ENCODE measurements around the gene ENTPD5.
"Not testable (repeated sequence)": the region's sequence is repeated elsewhere in the genome, so short reads cannot be mapped to it uniquely, and the experiment has no call there.

ENTPD5 gene

GRCh38 chr14:73945159-73945670 is 73.9 kb downstream of the ENTPD5 start:
- no peak for DNase-seq (ENCODE audit: low spot score in 2 of 2)
- Histone ChIP-seq H3K4me3 (no peak overlapping the region), H3K4me1 (no peaks in the 10 kb centered on the region), H3K9me3 (no peaks in the 10 kb centered on the region), H3K36me3 (replicated peaks) (no peaks in the 10 kb centered on the region), H3K27me3 (ENCODE audit: low read depth) (no peaks in the 10 kb centered on the region)
- in situ Hi-C loops (cut with MboI; ENCODE audit: low sequenced_read_pairs), result no loop called here

DNA sequence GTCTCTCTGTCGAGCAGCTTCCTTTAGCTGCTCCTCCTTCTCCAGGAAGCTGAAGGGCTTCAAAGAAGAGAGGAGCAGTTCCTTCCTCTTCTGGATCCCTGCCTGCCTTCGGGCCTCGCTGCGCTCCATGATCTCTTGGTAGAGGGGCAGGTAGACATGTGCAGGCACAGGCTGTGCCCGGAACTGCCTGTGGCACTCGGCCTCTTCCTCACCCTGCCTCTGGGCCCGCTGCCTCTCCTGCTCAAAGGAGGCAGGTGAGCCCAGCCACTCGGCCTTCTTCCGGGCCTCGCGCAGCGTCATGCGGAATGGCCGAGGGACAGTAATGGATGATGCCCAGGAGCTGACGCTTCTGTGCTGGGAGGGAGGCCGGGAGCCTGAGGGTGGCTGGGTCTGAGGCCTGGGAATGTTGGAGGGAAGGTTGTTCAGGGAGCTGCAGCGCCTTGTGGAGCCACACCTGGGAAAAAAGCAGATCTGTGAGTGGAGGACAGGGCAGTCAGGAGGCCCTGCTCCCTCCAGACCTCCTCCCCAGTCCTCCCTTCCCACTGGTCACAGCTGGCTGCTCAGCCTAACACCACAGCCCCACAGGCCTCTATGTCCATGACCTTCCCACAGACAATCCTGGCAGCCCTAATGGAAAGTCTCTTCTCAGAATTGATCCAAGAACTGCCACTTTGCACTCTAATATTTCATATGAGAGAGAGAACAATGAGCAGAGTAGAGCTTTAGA is 74.5 kb downstream of the ENTPD5 start:
- DNase-seq (ENCODE audit: low spot score in 2 of 2), result no peak
- Histone ChIP-seq H3K36me3 (replicated peaks) (no peaks in the 10 kb centered on the region), H3K4me1 (no peaks in the 10 kb centered on the region), H3K9me3 (no peaks in the 10 kb centered on the region), H3K27me3 (ENCODE audit: low read depth) (no peaks in the 10 kb centered on the region), H3K4me3 (no peak overlapping the region)
- in situ Hi-C loops (cut with MboI; ENCODE audit: low sequenced_read_pairs), result no loop called here

DNA sequence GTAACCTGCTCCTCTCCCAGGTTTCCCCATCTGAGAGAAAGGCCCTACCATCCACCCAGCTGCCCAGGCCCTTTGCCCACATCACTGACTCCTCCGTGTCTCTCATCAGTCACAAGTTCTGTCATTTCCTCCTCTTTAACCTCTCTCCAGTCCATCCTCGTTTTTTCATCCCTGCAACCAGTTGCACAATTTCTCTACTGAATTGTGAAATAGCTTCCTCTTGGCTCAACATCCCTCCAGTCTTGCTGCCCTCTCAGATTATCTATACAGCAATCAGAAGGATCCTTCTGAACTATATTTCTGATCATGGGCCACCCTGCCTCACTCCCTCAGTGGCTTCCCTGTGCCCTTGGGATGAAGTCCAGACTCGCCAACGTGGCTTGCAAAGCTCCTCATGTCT is 76.0 kb downstream of the ENTPD5 start:
- no peaks in the 10 kb centered on the region for H3K27me3 ChIP-seq (ENCODE audit: low read depth)
- no peaks in the 10 kb centered on the region for H3K4me1 ChIP-seq
- DNase-seq (ENCODE audit: low spot score in 2 of 2), result no peak
- no peak overlapping the region for H3K4me3 ChIP-seq
- in situ Hi-C loops (cut with MboI; ENCODE audit: low sequenced_read_pairs), result no loop called here
- no peaks in the 10 kb centered on the region for H3K36me3 ChIP-seq (replicated peaks)
- H3K9me3 ChIP-seq, result no peaks in the 10 kb centered on the region

- no peak overlapping the region for H3K4me3 ChIP-seq
- no peaks in the 10 kb centered on the region for H3K27me3 ChIP-seq (ENCODE audit: low read depth)
- H3K4me1 ChIP-seq, result no peaks in the 10 kb centered on the region
- in situ Hi-C loops (cut with MboI; ENCODE audit: low sequenced_read_pairs), result no loop called here
- H3K9me3 ChIP-seq, result no peaks in the 10 kb centered on the region
- H3K36me3 ChIP-seq (replicated peaks), result no peaks in the 10 kb centered on the region
- no peak for DNase-seq (ENCODE audit: low spot score in 2 of 2)
Measured at GRCh38 chr14:73942180-73942579, 76.9 kb downstream of the ENTPD5 start.

DNA sequence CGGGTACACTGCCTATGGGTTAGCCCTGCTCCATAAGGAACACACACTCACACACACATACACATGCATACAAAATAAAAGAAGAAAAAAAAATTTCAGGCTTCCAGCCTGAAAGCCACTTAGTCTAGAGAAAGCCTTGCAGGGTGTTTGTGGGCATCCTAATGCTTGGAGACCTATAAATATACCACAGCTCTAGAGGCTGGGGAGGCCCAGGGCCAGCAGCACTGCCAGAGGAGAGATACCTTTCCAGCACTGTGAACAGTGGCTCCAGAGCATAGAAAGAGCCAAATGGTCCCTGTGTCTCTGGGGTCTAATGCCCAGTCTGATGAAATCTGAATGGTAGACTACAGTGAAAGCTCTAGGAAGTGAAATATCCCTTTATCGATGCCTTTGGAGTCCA is 82.1 kb downstream of the ENTPD5 start:
- no peak for DNase-seq (ENCODE audit: low spot score in 2 of 2)
- Histone ChIP-seq H3K36me3 (replicated peaks) (peaks cover 21% of the 10 kb centered on the region), H3K27me3 (ENCODE audit: low read depth) (no peaks in the 10 kb centered on the region), H3K4me3 (no peak overlapping the region), H3K4me1 (no peaks in the 10 kb centered on the region), H3K9me3 (no peaks in the 10 kb centered on the region)
- in situ Hi-C loops (cut with MboI; ENCODE audit: low sequenced_read_pairs), result no loop called here

GRCh38 chr14:73936548-73936947 is 82.5 kb downstream of the ENTPD5 start:
- Histone ChIP-seq H3K27me3 (ENCODE audit: low read depth) (no peaks in the 10 kb centered on the region), H3K4me3 (no peak overlapping the region), H3K9me3 (no peaks in the 10 kb centered on the region), H3K36me3 (replicated peaks) (peaks cover 25% of the 10 kb centered on the region), H3K4me1 (no peaks in the 10 kb centered on the region)
- in situ Hi-C loops (cut with MboI; ENCODE audit: low sequenced_read_pairs), result no loop called here
- peak in 1 of 2 experiments; percentile 11 for DNase-seq (ENCODE audit: low spot score in 2 of 2)

DNA sequence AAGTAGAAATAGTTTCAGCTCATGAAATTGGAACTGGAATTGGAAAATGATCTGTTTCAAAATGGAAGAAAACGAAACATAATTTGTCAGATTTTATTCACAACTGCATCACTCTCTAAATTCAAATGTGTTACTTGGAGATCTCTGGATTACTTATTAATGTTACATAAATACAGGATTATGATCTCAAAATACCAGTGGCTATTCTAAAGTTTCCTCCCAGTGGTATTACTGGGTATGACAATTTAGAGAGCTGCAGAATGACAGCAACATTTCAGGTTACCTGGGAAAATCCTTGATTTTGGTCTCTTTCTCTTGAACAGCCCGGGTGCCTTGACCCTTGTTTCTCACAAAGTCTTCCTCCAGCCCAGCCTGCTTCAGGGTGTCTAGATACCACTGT is 83.4 kb downstream of the ENTPD5 start:
- in situ Hi-C loops (cut with MboI; ENCODE audit: low sequenced_read_pairs), result no loop called here
- Histone ChIP-seq H3K4me3 (no peak overlapping the region), H3K27me3 (ENCODE audit: low read depth) (no peaks in the 10 kb centered on the region), H3K4me1 (no peaks in the 10 kb centered on the region), H3K36me3 (replicated peaks) (peaks cover 34% of the 10 kb centered on the region), H3K9me3 (no peaks in the 10 kb centered on the region)
- no peak for DNase-seq (ENCODE audit: low spot score in 2 of 2)

DNA sequence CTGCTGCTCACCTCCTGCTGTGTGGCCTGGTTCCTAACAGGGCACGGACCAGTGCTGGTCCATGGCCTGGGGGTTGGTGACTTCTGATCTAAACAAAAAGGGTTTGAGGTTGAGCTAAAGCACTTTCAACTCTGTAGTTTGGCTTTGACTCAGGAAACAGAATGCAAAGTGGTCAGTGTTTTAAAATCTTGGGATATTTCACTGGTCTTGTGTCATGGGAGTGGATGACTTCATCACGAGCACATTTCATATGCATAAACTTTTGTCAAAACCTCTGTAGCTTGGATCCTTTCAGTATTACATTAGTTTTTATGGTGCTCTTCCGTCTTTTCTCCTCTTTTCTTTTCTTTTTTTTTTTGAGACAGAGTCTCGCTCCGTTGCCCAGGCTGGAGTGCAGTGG is 94.8 kb downstream of the ENTPD5 start:
- Histone ChIP-seq H3K4me1 (no peaks in the 10 kb centered on the region), H3K36me3 (replicated peaks) (peaks cover 89% of the 10 kb centered on the region), H3K4me3 (no peak overlapping the region), H3K9me3 (no peaks in the 10 kb centered on the region), H3K27me3 (ENCODE audit: low read depth) (no peaks in the 10 kb centered on the region)
- in situ Hi-C loops (cut with MboI; ENCODE audit: low sequenced_read_pairs), result loop anchor here (25.0 kb wide), 1 partner anchor 812 kb away; no protein-coding TSS in a partner anchor
- DNase-seq (ENCODE audit: low spot score in 2 of 2), result no peak

DNA sequence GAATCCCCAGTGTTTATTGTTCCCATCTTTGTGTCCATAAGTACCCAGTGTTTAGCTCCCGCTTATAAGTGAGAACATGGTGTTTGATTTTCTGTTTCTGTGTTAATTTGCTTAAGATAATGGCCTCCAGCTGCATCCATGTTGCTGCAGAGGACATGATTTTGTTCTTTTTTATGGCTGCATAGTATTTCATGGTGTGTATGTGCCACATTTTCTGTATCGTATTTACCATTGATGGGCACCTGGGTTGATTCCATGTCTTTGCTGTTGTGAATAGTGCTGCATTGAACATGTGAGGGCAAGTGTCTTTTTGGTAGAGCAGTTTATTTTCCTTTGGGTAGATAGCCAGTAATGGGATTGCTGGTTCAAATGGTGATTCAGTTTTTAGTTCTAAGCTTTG is 99.6 kb downstream of the ENTPD5 start:
- H3K36me3 ChIP-seq (replicated peaks), result peaks cover 56% of the 10 kb centered on the region

DNA sequence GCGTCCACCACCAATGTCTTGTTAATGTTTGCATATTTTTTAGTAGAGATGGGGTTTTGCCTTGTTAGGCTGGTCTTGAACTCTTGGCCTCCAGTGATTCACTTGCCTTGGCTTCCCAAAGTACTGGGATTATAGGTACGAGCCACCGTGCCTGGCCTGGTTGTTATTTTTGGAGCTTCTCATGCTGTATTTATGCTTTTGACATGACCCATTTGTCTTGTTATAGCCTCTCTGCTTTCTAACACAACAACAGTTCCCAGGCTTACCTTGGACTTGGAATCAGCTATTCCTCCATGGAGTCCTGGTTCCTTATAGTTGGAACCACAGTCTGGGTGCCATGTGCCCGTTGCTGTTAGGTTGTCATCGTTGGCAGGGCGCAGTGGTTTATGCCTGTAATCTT is 102.8 kb downstream of the ENTPD5 start:
- peaks cover 45% of the 10 kb centered on the region for H3K36me3 ChIP-seq (replicated peaks)

More for the DNA sequence above, 99.6 kb downstream of the ENTPD5 start:
- not testable (repeated sequence) for H3K27me3 ChIP-seq (ENCODE audit: low read depth); H3K4me3 ChIP-seq; DNase-seq (ENCODE audit: low spot score in 2 of 2); H3K4me1 ChIP-seq; H3K9me3 ChIP-seq
- in situ Hi-C loops (cut with MboI; ENCODE audit: low sequenced_read_pairs), result loop anchor here (25.0 kb wide), 1 partner anchor 807 kb away; no protein-coding TSS in a partner anchor

GRCh38 chr14:73913256-73913655 is 105.8 kb downstream of the ENTPD5 start:
- no peaks in the 10 kb centered on the region for H3K9me3 ChIP-seq
- in situ Hi-C loops (cut with MboI; ENCODE audit: low sequenced_read_pairs), result loop anchor here (25.0 kb wide), 1 partner anchor 801 kb away; no protein-coding TSS in a partner anchor
- H3K36me3 ChIP-seq (replicated peaks), result peaks cover 57% of the 10 kb centered on the region
- no peak for DNase-seq (ENCODE audit: low spot score in 2 of 2)
- no peak overlapping the region for H3K4me3 ChIP-seq
- H3K4me1 ChIP-seq, result no peaks in the 10 kb centered on the region
- no peaks in the 10 kb centered on the region for H3K27me3 ChIP-seq (ENCODE audit: low read depth)

More for the DNA sequence above, 102.8 kb downstream of the ENTPD5 start:
- no peak for DNase-seq (ENCODE audit: low spot score in 2 of 2)
- Histone ChIP-seq H3K4me1 (no peaks in the 10 kb centered on the region), H3K9me3 (no peaks in the 10 kb centered on the region), H3K27me3 (ENCODE audit: low read depth) (no peaks in the 10 kb centered on the region), H3K4me3 (no peak overlapping the region)
- in situ Hi-C loops (cut with MboI; ENCODE audit: low sequenced_read_pairs), result loop anchor here (25.0 kb wide), 1 partner anchor 804 kb away; no protein-coding TSS in a partner anchor

- Histone ChIP-seq H3K36me3 (replicated peaks) (peaks cover 78% of the 10 kb centered on the region), H3K9me3 (no peaks in the 10 kb centered on the region), H3K4me1 (no peaks in the 10 kb centered on the region), H3K27me3 (ENCODE audit: low read depth) (no peaks in the 10 kb centered on the region), H3K4me3 (no peak overlapping the region)
- DNase-seq (ENCODE audit: low spot score in 2 of 2), result no peak
- in situ Hi-C loops (cut with MboI; ENCODE audit: low sequenced_read_pairs), result loop anchor here (25.0 kb wide), 1 partner anchor 797 kb away; no protein-coding TSS in a partner anchor
Measured at GRCh38 chr14:73909681-73910080, 109.4 kb downstream of the ENTPD5 start.

Data from HAP-1 (cell line).